Measurements from ENCODE around the gene WBP2NL. TPM values are rescaled to one million over a fixed set of nuclear protein-coding genes. Genes with fewer than 3 reads are reported as not detected.

WBP2NL gene
- polyA plus RNA-seq, 2 of the 4 experiments (the other 2 are of a cell fraction) = 0.10 to 0.14 TPM

DNA sequence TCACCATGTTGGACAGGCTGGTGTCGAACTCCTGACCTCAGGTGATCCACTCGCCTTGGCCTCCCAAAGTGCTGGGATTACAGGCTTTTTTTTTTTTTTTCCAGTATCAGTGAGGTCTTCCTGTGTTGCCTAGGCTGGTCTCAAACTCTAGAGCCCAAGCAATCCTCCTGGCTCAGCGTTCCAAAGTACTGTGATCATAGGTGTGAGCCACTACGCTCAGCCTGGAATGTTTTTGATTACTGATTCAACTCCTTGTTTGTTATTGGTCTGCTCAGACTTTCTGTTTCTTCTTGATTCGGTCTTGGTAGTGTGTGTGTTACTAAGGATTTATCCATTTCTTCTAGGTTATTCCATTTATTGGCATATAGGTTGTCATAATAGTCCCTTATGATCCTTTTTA lies 40.7 kb downstream of the WBP2NL start:
- no peak for FAIRE-seq
- ATAC-seq = no peak
- ChIA-PET POLR2A (no interaction called here), CTCF (no interaction called here)
- no peak overlapping the region for H3K4me3 ChIP-seq
- H3K4me2 ChIP-seq = no peak overlapping the region
- H3K4me1 ChIP-seq = no peaks in the 10 kb centered on the region
- H3K9me3 ChIP-seq = peaks cover 6% of the 10 kb centered on the region; the same call in 2 of the 3 replicates
- DNase-seq (ENCODE audit: low read depth in 1 of 2, low spot score in 1 of 2) = no peak
- TF ChIP-seq, protein P1, sequence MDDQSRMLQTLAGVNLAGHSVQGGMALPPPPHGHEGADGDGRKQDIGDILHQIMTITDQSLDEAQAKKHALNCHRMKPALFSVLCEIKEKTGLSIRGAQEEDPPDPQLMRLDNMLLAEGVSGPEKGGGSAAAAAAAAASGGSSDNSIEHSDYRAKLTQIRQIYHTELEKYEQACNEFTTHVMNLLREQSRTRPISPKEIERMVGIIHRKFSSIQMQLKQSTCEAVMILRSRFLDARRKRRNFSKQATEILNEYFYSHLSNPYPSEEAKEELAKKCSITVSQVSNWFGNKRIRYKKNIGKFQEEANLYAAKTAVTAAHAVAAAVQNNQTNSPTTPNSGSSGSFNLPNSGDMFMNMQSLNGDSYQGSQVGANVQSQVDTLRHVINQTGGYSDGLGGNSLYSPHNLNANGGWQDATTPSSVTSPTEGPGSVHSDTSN (IDR thresholded peaks at IDR 0.05) = no peak
- TF ChIP-seq, protein P2, sequence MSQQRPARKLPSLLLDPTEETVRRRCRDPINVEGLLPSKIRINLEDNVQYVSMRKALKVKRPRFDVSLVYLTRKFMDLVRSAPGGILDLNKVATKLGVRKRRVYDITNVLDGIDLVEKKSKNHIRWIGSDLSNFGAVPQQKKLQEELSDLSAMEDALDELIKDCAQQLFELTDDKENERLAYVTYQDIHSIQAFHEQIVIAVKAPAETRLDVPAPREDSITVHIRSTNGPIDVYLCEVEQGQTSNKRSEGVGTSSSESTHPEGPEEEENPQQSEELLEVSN (IDR thresholded peaks at IDR 0.05; ENCODE audit: borderline replicate concordance, low read depth) = no peak
- no peak for TF ChIP-seq KDM1A (IDR thresholded peaks at IDR 0.05; ENCODE audit: low read depth)
- no peak for TF ChIP-seq TP53 (CRISPR knock-in tag; IDR thresholded peaks at IDR 0.05)
- TF ChIP-seq HDAC2 (IDR thresholded peaks at IDR 0.05) = no peak
- no peak for TF ChIP-seq ZNF302 (CRISPR knock-in tag; IDR thresholded peaks at IDR 0.05)
- no peak for TF ChIP-seq CEBPB (IDR thresholded peaks at IDR 0.05)
- TF ChIP-seq, protein P3, sequence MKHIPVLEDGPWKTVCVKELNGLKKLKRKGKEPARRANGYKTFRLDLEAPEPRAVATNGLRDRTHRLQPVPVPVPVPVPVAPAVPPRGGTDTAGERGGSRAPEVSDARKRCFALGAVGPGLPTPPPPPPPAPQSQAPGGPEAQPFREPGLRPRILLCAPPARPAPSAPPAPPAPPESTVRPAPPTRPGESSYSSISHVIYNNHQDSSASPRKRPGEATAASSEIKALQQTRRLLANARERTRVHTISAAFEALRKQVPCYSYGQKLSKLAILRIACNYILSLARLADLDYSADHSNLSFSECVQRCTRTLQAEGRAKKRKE (CRISPR knock-in tag; IDR thresholded peaks at IDR 0.05; ENCODE audit: low read depth) = no peak
- TF ChIP-seq RFX5 (IDR thresholded peaks at IDR 0.05) = no peak
- TF ChIP-seq, protein P4, sequence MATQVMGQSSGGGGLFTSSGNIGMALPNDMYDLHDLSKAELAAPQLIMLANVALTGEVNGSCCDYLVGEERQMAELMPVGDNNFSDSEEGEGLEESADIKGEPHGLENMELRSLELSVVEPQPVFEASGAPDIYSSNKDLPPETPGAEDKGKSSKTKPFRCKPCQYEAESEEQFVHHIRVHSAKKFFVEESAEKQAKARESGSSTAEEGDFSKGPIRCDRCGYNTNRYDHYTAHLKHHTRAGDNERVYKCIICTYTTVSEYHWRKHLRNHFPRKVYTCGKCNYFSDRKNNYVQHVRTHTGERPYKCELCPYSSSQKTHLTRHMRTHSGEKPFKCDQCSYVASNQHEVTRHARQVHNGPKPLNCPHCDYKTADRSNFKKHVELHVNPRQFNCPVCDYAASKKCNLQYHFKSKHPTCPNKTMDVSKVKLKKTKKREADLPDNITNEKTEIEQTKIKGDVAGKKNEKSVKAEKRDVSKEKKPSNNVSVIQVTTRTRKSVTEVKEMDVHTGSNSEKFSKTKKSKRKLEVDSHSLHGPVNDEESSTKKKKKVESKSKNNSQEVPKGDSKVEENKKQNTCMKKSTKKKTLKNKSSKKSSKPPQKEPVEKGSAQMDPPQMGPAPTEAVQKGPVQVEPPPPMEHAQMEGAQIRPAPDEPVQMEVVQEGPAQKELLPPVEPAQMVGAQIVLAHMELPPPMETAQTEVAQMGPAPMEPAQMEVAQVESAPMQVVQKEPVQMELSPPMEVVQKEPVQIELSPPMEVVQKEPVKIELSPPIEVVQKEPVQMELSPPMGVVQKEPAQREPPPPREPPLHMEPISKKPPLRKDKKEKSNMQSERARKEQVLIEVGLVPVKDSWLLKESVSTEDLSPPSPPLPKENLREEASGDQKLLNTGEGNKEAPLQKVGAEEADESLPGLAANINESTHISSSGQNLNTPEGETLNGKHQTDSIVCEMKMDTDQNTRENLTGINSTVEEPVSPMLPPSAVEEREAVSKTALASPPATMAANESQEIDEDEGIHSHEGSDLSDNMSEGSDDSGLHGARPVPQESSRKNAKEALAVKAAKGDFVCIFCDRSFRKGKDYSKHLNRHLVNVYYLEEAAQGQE (IDR thresholded peaks at IDR 0.05) = no peak
- TF ChIP-seq, protein P5, sequence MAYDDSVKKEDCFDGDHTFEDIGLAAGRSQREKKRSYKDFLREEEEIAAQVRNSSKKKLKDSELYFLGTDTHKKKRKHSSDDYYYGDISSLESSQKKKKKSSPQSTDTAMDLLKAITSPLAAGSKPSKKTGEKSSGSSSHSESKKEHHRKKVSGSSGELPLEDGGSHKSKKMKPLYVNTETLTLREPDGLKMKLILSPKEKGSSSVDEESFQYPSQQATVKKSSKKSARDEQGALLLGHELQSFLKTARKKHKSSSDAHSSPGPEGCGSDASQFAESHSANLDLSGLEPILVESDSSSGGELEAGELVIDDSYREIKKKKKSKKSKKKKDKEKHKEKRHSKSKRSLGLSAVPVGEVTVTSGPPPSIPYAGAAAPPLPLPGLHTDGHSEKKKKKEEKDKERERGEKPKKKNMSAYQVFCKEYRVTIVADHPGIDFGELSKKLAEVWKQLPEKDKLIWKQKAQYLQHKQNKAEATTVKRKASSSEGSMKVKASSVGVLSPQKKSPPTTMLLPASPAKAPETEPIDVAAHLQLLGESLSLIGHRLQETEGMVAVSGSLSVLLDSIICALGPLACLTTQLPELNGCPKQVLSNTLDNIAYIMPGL (CRISPR knock-in tag; IDR thresholded peaks at IDR 0.05; ENCODE audit: borderline replicate concordance) = no peak
- TF ChIP-seq JUN (IDR thresholded peaks at IDR 0.05) = no peak
- TF ChIP-seq RARB (CRISPR knock-in tag; IDR thresholded peaks at IDR 0.05) = no peak
- no peak for TF ChIP-seq ZFP36 (IDR thresholded peaks at IDR 0.05; ENCODE audit: borderline replicate concordance, partially characterized antibody)
- no peak for TF ChIP-seq HOXB5 (CRISPR knock-in tag; IDR thresholded peaks at IDR 0.05)
- TF ChIP-seq NFE2L2 (conservative IDR thresholded peaks at IDR 0.05; ENCODE audit: low read length) = no peak
- no peak for TF ChIP-seq EHMT2 (IDR thresholded peaks at IDR 0.05; ENCODE audit: low read depth)
- TF ChIP-seq SMC3 (IDR thresholded peaks at IDR 0.05) = no peak
- no peak for TF ChIP-seq MAZ (IDR thresholded peaks at IDR 0.05; ENCODE audit: borderline replicate concordance, low read depth, low read length)
- no peak overlapping the region for H3K27ac ChIP-seq
- 40% methylated on average over 5 of the region's 5 CpGs for WGBS (ENCODE audit: missing lambda C conversion rate)

DNA sequence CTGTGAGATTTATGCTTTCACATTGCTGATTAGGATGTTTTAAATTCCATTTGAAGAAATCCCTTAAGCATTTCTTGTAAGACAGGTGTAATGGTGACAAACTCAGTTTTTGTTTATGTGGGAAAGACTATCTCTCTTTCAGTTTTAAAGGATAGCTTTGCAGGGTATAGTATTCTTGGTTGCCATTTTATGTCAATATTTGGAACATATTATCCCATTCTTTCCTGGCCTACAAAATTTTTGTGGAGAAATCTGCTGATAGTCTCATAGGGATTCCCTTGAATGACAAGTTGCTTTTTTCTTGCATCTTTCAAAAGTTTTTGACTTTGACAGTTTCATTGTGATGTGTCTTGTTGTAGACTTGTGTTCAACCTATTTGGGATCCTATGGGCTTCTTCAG lies 43.2 kb downstream of the WBP2NL start:
- H3K4me1 ChIP-seq = no peaks in the 10 kb centered on the region
- no peak for DNase-seq (ENCODE audit: low read depth in 1 of 2, low spot score in 1 of 2)
- no peak overlapping the region for H3K4me3 ChIP-seq
- POLR2A ChIA-PET = no interaction called here
- CTCF ChIA-PET = interaction anchor here (1.0 kb wide), 2 partner anchors 9 to 432 kb away, joined by 3 read pairs; no protein-coding TSS in a partner anchor
- no peak for ATAC-seq
- H3K27ac ChIP-seq = no peak overlapping the region
- no peak overlapping the region for H3K4me2 ChIP-seq
- no peak for FAIRE-seq
- H3K9me3 ChIP-seq = peaks cover 6% of the 10 kb centered on the region; the same call in 2 of the 3 replicates
- TF ChIP-seq FOSL2 (IDR thresholded peaks at IDR 0.05) = no peak
- TF ChIP-seq FOSL2 (CRISPR knock-in tag; IDR thresholded peaks at IDR 0.05) = no peak
- TF ChIP-seq, protein P6, sequence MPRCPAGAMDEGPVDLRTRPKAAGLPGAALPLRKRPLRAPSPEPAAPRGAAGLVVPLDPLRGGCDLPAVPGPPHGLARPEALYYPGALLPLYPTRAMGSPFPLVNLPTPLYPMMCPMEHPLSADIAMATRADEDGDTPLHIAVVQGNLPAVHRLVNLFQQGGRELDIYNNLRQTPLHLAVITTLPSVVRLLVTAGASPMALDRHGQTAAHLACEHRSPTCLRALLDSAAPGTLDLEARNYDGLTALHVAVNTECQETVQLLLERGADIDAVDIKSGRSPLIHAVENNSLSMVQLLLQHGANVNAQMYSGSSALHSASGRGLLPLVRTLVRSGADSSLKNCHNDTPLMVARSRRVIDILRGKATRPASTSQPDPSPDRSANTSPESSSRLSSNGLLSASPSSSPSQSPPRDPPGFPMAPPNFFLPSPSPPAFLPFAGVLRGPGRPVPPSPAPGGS (IDR thresholded peaks at IDR 0.05) = no peak
- TF ChIP-seq MYC (IDR thresholded peaks at IDR 0.05; ENCODE audit: borderline replicate concordance, low read length) = no peak
- TF ChIP-seq, protein P3 (CRISPR knock-in tag; IDR thresholded peaks at IDR 0.05; ENCODE audit: low read depth) = no peak
- no peak for TF ChIP-seq JUNB (IDR thresholded peaks at IDR 0.05)
- TF ChIP-seq EHF (CRISPR knock-in tag; IDR thresholded peaks at IDR 0.05) = no peak
- TF ChIP-seq, protein P7, sequence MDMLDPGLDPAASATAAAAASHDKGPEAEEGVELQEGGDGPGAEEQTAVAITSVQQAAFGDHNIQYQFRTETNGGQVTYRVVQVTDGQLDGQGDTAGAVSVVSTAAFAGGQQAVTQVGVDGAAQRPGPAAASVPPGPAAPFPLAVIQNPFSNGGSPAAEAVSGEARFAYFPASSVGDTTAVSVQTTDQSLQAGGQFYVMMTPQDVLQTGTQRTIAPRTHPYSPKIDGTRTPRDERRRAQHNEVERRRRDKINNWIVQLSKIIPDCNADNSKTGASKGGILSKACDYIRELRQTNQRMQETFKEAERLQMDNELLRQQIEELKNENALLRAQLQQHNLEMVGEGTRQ (IDR thresholded peaks at IDR 0.05) = no peak
- TF ChIP-seq EHMT2 (IDR thresholded peaks at IDR 0.05; ENCODE audit: low read depth) = no peak
- no peak for TF ChIP-seq RAD21 (conservative IDR thresholded peaks at IDR 0.05 in 1 of 2, IDR thresholded peaks at IDR 0.05 in 1 of 2)
- TF ChIP-seq ZSCAN20 (CRISPR knock-in tag; IDR thresholded peaks at IDR 0.05) = no peak
- TF ChIP-seq TP53 (CRISPR knock-in tag; IDR thresholded peaks at IDR 0.05) = no peak

Data from A549 (cell line).